ENCODE results near the gene ZNF823.
"Not testable (repeated sequence)": the region's sequence is repeated elsewhere in the genome, so short reads cannot be mapped to it uniquely, and the experiment has no call there.

The ZNF823 gene

DNA sequence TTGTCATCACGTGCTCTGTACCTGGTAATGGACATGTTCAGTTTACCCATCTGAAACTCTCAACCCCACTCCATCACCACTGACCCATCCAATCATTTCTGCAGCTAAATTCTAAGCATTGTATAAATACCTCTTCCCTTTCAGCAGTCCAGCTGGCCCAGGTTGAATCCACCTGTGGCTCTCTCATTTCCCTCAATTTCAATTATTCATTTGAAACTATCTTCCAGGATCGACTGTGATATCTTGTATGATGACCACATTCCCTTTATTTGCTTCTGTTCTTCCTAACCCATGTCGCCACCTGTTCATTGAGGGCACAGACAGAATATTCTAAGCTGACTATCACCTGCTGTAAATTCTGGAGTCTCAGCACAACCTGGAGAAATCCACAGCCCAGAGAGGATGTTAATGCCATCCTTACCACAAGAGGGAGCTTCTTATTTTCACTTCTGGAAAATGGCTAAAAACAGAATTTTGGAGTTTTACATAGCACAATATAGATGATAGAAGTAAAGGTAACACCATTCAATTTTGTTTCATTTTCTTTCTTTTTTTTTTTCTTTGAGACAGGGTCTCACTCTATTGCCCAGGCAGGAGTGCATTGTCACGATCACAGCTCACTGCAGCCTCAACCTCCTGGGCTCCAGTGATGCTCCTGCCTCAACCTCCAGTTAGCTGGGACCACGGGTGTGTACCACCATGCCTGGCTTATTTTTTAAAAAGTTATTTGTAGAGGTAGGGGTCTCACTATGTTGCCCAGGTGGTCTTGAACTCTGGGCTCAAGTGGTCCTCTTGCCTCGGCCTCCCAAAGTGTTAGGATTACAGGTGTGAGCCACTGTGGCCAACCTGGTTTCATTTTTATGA, 38.6 kb downstream of the ZNF823 start:
- H3K27ac Mint-ChIP-seq, result no peak overlapping the region
- H3K27me3 Mint-ChIP-seq, result peaks cover 28% of the 10 kb centered on the region
- no peak overlapping the region for H3K4me3 Mint-ChIP-seq
- no peaks in the 10 kb centered on the region for H3K9me3 Mint-ChIP-seq
- no peak for ATAC-seq
- H3K4me1 Mint-ChIP-seq, result peaks cover 7% of the 10 kb centered on the region
- no peaks in the 10 kb centered on the region for H3K36me3 Mint-ChIP-seq

DNA sequence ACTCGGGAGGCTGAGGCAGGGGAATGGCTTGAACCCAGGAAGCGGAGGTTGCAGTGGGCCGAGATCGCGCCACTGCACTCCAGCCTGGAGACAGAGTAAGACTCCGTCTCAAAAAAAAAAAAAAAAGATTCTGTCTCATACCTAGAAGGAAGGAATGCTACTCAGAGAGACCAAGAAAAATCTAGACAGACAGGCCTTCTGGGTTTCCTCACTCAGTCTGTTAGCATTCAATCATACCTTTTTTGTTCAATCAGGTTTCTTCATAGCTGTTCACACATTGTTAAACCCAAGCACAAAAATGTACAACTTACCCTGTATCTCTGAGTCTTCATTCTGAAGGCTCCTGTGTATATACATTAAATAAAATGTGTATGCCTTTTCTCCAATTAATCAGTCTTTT, 40.5 kb downstream of the ZNF823 start:
- H3K36me3 Mint-ChIP-seq, result no peaks in the 10 kb centered on the region
- ATAC-seq, result no peak
- H3K27me3 Mint-ChIP-seq, result peaks cover 47% of the 10 kb centered on the region
- H3K27ac Mint-ChIP-seq, result no peak overlapping the region
- no peak overlapping the region for H3K4me3 Mint-ChIP-seq
- H3K4me1 Mint-ChIP-seq, result peaks cover 23% of the 10 kb centered on the region
- no peaks in the 10 kb centered on the region for H3K9me3 Mint-ChIP-seq

GRCh38 chr19:11697284-11697855, 41.4 kb downstream of the ZNF823 start:
- peaks cover 56% of the 10 kb centered on the region for H3K27me3 Mint-ChIP-seq
- no peaks in the 10 kb centered on the region for H3K9me3 Mint-ChIP-seq
- no peaks in the 10 kb centered on the region for H3K36me3 Mint-ChIP-seq
- no peak overlapping the region for H3K27ac Mint-ChIP-seq
- no peak for ATAC-seq
- H3K4me3 Mint-ChIP-seq, result no peak overlapping the region
- peaks cover 23% of the 10 kb centered on the region for H3K4me1 Mint-ChIP-seq

DNA sequence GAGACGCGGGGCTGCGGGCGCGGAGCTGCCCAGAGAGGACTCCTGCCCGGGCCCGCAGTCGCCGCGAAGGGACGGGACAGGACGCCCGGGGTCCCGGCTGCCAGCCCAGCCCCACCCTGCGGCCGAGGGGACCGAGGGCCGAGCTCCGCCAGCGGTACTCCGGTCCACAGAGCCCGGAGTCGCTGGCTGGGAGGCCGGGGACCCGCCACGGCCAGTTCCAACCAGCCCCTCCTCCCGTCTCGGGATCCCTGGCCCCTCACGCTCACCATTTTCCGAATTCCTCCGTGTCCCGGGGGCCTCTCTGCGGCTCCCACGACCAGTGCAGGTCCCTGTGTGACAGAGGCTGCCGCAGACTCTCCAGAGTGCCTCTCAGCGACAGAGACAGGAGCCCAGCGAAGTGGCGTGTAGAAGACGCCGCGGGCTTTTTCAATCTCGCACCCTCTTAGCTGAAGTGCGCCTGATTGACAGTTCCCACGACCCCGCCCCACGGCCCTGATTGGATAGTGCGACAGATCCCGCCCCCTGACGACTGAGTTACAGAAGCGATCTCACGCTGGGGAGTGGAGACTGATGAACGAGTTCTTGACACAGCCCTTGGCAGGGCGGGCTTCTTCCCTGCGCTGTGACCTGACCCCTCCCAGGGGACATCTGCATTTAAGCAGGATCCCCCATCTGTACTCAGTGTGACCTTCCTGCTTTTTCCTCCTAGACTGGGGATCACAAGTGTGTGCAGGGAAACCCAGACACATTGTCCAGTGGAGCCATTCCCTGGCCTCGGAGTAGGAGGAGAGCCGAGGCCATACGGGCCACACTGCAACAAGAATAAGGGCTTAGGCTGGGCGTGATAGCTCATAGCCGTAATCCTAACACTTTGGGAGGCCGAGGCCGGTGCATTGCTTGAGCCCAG, 44.0 kb downstream of the ZNF823 start:
- peaks cover 65% of the 10 kb centered on the region for H3K27me3 Mint-ChIP-seq
- no peaks in the 10 kb centered on the region for H3K9me3 Mint-ChIP-seq
- H3K4me3 Mint-ChIP-seq, result peak overlapping the region; percentile 98
- no peaks in the 10 kb centered on the region for H3K36me3 Mint-ChIP-seq
- peak overlapping the region; percentile 80 for H3K27ac Mint-ChIP-seq
- ATAC-seq, result peak; percentile 97
- H3K4me1 Mint-ChIP-seq, result peaks cover 17% of the 10 kb centered on the region

DNA sequence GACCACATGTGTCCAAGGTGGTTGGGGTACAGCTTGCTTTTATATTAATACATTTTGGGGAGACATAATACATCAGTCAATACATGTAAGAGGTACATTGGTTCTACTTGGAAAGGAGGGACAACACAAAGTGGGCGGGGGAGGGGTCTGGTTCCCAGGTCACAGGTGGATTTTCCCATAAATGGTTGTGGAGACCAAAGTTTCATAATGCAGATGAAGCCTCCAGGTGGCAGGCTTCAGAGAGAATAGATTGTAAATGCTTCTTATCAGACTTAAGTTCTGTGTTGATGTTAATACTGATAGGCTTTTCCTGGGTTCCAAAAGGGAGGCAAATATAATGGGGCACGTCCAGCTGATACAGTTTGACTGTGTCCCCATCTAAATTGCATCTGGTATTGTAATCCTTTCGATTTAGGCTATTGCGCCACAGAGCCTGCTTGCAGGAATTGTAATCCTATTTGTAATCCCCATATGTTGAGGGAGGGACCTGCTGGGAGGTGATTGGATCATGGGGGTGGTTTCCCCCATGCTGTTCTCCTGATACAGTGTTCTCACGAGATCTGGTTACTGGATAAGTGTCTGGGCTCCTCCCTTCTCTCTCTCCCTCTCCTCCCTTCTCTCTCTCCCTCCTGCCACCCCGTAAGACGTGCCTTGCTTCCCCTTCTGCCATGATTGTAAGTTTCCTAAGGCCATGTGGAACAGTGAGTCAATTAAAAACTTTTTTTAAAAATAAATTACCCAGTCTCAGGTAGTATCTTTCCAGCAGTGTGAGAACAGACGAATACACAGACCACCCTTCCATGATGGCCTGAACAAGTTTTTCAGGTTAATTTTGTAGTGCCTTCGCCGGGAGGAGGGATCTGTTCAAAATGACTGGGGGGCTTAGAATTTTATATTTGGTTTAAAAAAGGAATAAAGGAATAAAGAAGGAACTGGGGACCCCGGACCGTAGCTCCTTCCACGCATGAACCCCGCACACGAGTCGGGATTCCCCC, 44.9 kb downstream of the ZNF823 start:
- no peak for ATAC-seq
- Mint-ChIP-seq H3K9me3 (no peaks in the 10 kb centered on the region), H3K4me1 (peaks cover 16% of the 10 kb centered on the region), H3K27me3 (peaks cover 71% of the 10 kb centered on the region), H3K36me3 (no peaks in the 10 kb centered on the region), H3K4me3 (peak overlapping the region; percentile 98), H3K27ac (peak overlapping the region; percentile 80)

DNA sequence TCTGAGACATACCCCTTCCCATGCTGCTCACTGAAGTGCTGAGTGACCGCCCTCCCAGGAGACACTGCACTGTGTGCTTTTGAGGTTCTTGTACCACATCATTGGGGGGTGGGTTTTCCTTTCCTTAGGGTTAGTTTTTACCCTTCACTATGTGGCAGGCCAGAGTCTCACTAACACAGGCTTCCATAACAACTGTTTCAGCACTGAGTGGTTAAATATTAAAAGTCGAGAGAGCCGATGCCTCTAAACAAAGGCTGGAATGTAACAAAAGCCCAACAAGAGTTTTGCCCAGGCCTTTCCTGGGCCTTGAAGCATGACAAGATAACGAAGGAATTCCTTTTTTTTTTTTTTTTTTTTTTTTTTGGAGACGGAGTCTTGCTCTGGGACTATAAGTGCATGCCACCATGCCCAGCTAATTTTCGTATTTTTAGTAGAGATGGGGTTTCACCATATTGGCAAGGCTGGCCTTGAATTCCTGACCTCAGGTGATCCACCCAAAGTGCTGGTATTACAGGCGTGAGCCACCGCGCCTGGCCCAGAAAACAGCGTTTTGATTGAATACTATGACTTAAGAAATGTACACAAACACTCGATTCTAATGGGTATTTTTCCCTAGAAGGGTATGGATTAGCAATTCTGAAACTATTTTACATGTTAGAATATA, 46.5 kb downstream of the ZNF823 start:
- Mint-ChIP-seq H3K36me3 (no peaks in the 10 kb centered on the region), H3K4me1 (peaks cover 16% of the 10 kb centered on the region), H3K4me3 (no peak overlapping the region), H3K9me3 (no peaks in the 10 kb centered on the region), H3K27me3 (peaks cover 71% of the 10 kb centered on the region), H3K27ac (no peak overlapping the region)
- ATAC-seq, result no peak

DNA sequence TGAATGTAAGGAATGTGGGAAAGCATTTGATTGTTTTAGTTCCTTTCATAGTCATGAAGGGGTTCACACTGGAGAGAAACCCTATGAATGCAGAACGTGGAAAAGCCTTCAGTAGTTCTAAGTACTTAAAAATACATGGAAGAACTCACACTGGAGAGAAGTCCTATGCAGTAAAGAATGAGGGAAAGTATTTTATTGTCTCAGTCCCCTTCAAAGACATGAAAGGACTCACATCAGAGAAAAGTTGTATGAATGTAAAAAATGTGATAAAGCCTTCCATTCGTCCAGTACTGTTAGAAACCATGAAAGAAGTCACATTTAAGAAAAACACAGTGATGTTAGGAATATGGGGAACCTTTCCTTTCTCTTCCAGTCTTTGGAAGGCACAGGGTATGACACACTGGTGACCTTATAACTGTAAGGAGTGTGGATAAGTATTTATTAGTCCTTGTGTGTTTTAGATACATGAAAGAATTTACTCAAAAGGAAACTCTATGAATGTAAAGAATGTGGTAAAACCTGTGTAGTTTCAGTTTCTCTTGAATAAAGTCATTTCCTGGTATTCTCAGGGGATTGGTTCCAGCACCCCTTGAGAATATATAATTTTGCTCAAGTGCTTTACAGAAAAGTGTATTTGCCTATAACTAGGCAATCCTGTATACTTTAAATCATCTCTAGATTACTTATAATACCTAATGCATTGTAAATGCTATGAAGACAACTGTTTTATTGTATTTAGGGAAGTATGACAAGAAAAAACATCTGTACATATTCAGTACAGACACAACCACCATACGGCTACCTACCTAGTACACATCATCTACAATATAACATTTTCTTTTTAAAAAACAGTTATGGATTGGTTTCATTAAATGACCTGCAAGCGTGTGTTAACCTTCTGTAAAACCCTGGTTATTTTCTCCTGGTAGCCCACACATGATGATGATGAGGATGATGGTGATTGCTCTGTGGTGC, 52.8 kb downstream of the ZNF823 start:
- ATAC-seq, result no peak
- H3K4me1 Mint-ChIP-seq, result no peaks in the 10 kb centered on the region

DNA sequence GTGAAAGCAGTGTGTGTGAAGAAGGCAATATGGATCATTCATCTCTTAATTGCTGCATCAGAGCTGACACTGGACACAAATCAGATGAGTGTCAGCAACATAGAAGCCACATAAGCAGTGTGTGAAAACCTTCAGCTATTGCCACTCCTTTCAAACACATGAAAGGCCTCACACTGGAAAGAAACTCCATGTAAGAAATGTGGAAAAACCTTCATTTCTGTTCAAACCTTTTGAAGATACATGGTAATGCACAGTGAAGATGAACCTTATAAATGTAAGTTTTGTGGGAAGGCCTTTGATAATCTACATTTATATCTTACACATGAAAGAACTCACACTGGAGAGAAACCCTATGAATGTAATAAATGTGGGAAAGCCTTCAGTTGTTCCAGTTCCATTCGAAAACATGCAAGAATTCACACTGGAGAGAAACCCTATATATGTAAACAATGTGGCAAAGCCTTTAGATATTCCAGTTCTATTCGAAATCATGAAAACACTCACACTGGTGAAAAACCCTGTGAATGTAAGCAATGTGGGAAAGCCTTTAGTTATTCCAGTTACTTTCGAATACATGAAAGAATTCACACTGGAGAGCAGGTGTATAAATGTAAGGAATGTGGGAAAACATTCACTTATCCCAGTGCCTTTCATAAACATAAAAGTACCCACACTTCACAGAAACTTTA, 53.6 kb downstream of the ZNF823 start:
- Mint-ChIP-seq H3K9me3 (peaks cover 24% of the 10 kb centered on the region), H3K4me3 (no peak overlapping the region), H3K4me1 (no peaks in the 10 kb centered on the region), H3K27me3 (peaks cover 23% of the 10 kb centered on the region), H3K36me3 (no peaks in the 10 kb centered on the region), H3K27ac (no peak overlapping the region)
- ATAC-seq, result no peak

More for the DNA sequence above, 52.8 kb downstream of the ZNF823 start:
- H3K4me3 Mint-ChIP-seq, result no peak overlapping the region
- H3K27me3 Mint-ChIP-seq, result peaks cover 30% of the 10 kb centered on the region
- H3K36me3 Mint-ChIP-seq, result no peaks in the 10 kb centered on the region
- H3K27ac Mint-ChIP-seq, result no peak overlapping the region
- H3K9me3 Mint-ChIP-seq, result peaks cover 18% of the 10 kb centered on the region

DNA sequence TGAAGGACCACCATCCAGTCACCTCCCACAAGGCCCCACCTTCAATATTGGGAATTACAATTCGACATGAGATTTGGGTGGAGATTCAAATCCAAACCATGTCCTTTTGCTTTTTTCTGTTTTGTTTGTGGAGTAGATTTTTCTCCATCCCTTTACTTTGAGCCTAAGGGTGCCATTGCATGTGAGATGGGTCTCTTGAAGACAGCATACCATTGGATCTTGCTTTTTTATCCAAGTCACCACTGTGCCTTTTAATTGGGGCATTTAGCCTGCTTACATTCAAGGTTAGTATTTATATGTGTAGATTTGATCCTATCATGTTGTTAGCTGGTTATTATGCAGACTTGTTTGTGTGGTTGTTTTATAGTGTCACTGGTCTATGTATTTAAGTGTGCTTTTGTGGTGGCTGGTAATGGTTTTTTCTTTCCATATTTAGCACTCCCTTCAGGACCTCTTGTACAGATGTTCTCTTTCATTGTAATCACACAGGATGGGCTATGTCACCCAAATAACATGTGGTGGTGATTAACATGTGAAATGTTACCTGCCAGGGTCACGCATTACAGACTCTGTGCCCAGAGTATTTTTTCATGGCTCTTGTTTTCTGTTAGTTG, 58.0 kb downstream of the ZNF823 start:
- Mint-ChIP-seq H3K9me3 (peaks cover 17% of the 10 kb centered on the region), H3K27me3 (peaks cover 26% of the 10 kb centered on the region), H3K4me3 (no peak overlapping the region), H3K4me1 (no peaks in the 10 kb centered on the region), H3K36me3 (no peaks in the 10 kb centered on the region), H3K27ac (no peak overlapping the region)
- no peak for ATAC-seq

- Mint-ChIP-seq H3K27me3 (peaks cover 48% of the 10 kb centered on the region), H3K27ac (no peak overlapping the region), H3K4me1 (peaks cover 6% of the 10 kb centered on the region), H3K9me3 (peaks cover 11% of the 10 kb centered on the region), H3K36me3 (no peaks in the 10 kb centered on the region), H3K4me3 (no peak overlapping the region)
- no peak for ATAC-seq
Observed at GRCh38 chr19:11678504-11678903, 60.2 kb downstream of the ZNF823 start.

DNA sequence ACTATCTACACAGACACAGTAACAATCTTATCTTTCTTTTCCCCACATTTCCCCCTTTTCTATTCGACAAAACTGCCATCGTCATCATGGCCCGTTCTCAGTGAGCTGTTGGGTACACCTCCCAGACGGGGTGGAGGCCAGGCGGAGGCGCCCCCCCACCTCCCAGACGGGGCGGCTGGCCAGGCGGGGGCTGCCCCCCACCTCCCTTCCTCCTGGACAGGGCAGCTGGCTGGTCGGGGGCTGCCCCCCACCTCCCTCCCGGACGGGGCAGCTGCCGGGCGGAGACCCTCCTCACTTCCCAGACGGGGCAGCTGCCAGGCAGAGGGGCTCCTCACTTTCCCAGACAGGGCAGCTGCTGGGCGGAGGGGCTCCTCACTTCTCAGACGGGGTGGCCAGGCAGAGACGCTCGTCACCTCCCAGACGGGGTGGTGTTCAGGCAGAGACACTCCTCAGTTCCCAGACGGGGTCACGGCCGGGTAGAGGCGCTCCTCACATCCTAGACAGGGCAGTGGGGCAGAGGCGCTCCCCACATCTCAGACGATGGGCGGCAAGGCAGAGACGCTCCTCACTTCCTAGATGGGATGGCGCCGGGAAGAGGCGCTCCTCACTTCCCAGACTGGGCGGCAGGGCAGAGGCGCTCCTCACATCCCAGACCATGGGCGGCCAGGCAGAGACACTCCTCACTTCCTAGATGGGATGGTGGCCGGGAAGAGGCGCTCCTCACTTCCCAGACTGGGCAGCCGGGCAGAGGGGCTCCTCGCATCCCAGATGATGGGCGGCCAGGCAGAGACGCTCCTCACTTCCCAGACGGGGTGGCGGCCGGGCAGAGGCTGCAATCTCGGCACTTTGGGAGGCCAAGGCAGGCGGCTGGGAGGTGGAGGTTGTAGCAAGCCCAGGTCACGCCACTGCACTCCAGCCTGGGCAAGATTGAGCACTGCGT, 61.8 kb downstream of the ZNF823 start:
- ATAC-seq, H3K27ac Mint-ChIP-seq, H3K36me3 Mint-ChIP-seq, H3K4me1 Mint-ChIP-seq, H3K4me3 Mint-ChIP-seq: not testable (repeated sequence)
- H3K27me3 Mint-ChIP-seq, result peaks cover 42% of the 10 kb centered on the region
- peaks cover 11% of the 10 kb centered on the region for H3K9me3 Mint-ChIP-seq
